Osteoblast (primary cell): ENCODE data around the gene TMEM59L. TPM values are rescaled to one million over a fixed set of nuclear protein-coding genes. Genes with fewer than 3 reads are reported as not detected.

Experiments
- DNase-seq: peaks from one replicate; pipeline ENCODE4 v3.0.0; 2011; ENCODE audit warnings: low spot score, mixed read lengths; ENCODE audit not compliant: insufficient read length; ENCODE audit errors: missing footprints
- H2AFZ ChIP-seq: 2 replicates; pipeline ENCODE4 v1.6.0; 2011; ENCODE audit warnings: mild to moderate bottlenecking, low read length
- H3K27ac ChIP-seq: 2 replicates; pipeline ENCODE4 v1.5.1; 2011; ENCODE audit warnings: mild to moderate bottlenecking, low read depth, low read length, moderate library complexity
- H3K27me3 ChIP-seq: 2 replicates; pipeline ENCODE4 v1.6.0; 2012; ENCODE audit warnings: mild to moderate bottlenecking, control low read depth, inconsistent platforms, low read length, moderate library complexity; ENCODE audit not compliant: insufficient read depth
- H3K36me3 ChIP-seq: 2 replicates; pipeline ENCODE4 v1.5.1; 2011; ENCODE audit warnings: mild to moderate bottlenecking, low read length, control low read depth, moderate library complexity; ENCODE audit not compliant: insufficient read depth
- H3K4me1 ChIP-seq: 2 replicates; pipeline ENCODE4 v1.5.1; 2011; ENCODE audit warnings: mild to moderate bottlenecking, low read length, control low read depth, moderate library complexity; ENCODE audit not compliant: insufficient read depth
- H3K4me2 ChIP-seq: 2 replicates; pipeline ENCODE4 v1.6.0; 2011; ENCODE audit warnings: mild to moderate bottlenecking, low read length; ENCODE audit not compliant: insufficient read depth
- H3K4me3 ChIP-seq: fragments of 200-600 bp; sonication (generic); 3 replicates; pipeline ENCODE4 v1.5.1; 2012; ENCODE audit warnings: mild to moderate bottlenecking, low read length, inconsistent platforms; ENCODE audit not compliant: insufficient read depth
- H3K79me2 ChIP-seq: 2 replicates; pipeline ENCODE4 v1.6.0; 2012; ENCODE audit warnings: mild to moderate bottlenecking, low read length, control low read depth, inconsistent platforms; ENCODE audit not compliant: insufficient read depth
- H3K9me3 ChIP-seq: 2 replicates; pipeline ENCODE4 v1.5.1; 2011; ENCODE audit warnings: low read depth, low read length, control low read depth
- H4K20me1 ChIP-seq: 2 replicates; pipeline ENCODE4 v1.6.0; 2012; ENCODE audit warnings: mild to moderate bottlenecking, low read length, control low read depth; ENCODE audit not compliant: insufficient read depth
- CTCF ChIP-seq: IDR thresholded peaks from 2 replicates; pipeline ENCODE4 v1.5.1; 2011; ENCODE audit warnings: mild to moderate bottlenecking, low read depth, low read length, moderate library complexity; ENCODE audit errors: extremely low read depth
- total RNA-seq: library from RNA; depleted of rRNA; stranded (reverse); fragments of >200 nt; gene quantifications from 2 replicates; pipeline ENCODE4 v1.2.3, GENCODE V29; 2012

The TMEM59L gene
- total RNA-seq, 1 donor: 0.36 TPM

GRCh38 chr19:18574691-18575291 is 37.9 kb upstream of the TMEM59L start:
- Histone ChIP-seq H3K27me3 (no peaks in the 10 kb centered on the region), H3K4me3 (no peak overlapping the region), H3K79me2 (peaks cover 25% of the 10 kb centered on the region), H3K36me3 (peaks cover 48% of the 10 kb centered on the region), H3K4me2 (no peak overlapping the region), H3K9me3 (no peaks in the 10 kb centered on the region), H3K27ac (no peak overlapping the region), H4K20me1 (peaks cover 28% of the 10 kb centered on the region), H2AFZ (no peak overlapping the region), H3K4me1 (peaks cover 15% of the 10 kb centered on the region)
- DNase-seq: peak; percentile 50
- no peak for TF ChIP-seq CTCF

- Histone ChIP-seq H3K36me3 (peaks cover 46% of the 10 kb centered on the region), H4K20me1 (peaks cover 28% of the 10 kb centered on the region), H3K27ac (no peak overlapping the region), H3K4me2 (no peak overlapping the region), H3K4me1 (peaks cover 13% of the 10 kb centered on the region), H2AFZ (no peak overlapping the region), H3K27me3 (no peaks in the 10 kb centered on the region), H3K79me2 (peaks cover 25% of the 10 kb centered on the region), H3K4me3 (no peak overlapping the region), H3K9me3 (no peaks in the 10 kb centered on the region)
- TF ChIP-seq CTCF: no peak
- no peak for DNase-seq
Observed at GRCh38 chr19:18576383-18576782, 36.3 kb upstream of the TMEM59L start.

GRCh38 chr19:18577365-18577914 is 35.2 kb upstream of the TMEM59L start:
- H3K36me3 ChIP-seq: peaks cover 46% of the 10 kb centered on the region
- H3K27ac ChIP-seq: no peak overlapping the region
- DNase-seq: peak; percentile 22
- no peaks in the 10 kb centered on the region for H3K9me3 ChIP-seq
- TF ChIP-seq CTCF: no peak
- no peaks in the 10 kb centered on the region for H3K27me3 ChIP-seq
- H3K4me3 ChIP-seq: no peak overlapping the region
- H4K20me1 ChIP-seq: peaks cover 24% of the 10 kb centered on the region
- peaks cover 11% of the 10 kb centered on the region for H3K4me1 ChIP-seq
- no peak overlapping the region for H2AFZ ChIP-seq
- peaks cover 17% of the 10 kb centered on the region for H3K79me2 ChIP-seq
- H3K4me2 ChIP-seq: no peak overlapping the region

GRCh38 chr19:18580311-18580710 is 32.4 kb upstream of the TMEM59L start:
- DNase-seq: no peak
- H4K20me1 ChIP-seq: peaks cover under 1% of the 10 kb centered on the region
- H3K79me2 ChIP-seq: no peaks in the 10 kb centered on the region
- H3K27me3 ChIP-seq: no peaks in the 10 kb centered on the region
- H3K36me3 ChIP-seq: peaks cover 19% of the 10 kb centered on the region
- no peak for TF ChIP-seq CTCF
- no peaks in the 10 kb centered on the region for H3K9me3 ChIP-seq
- no peak overlapping the region for H3K4me2 ChIP-seq
- no peak overlapping the region for H2AFZ ChIP-seq
- H3K27ac ChIP-seq: no peak overlapping the region
- H3K4me3 ChIP-seq: no peak overlapping the region
- no peaks in the 10 kb centered on the region for H3K4me1 ChIP-seq
